Astrocyte of the spinal cord (primary cell): ENCODE data around the gene ZNF391.

Experiments used
- DNase-seq: peaks from one replicate; pipeline ENCODE4 v3.0.0; 2011; ENCODE audit warnings: low read depth, low spot score
- H3K4me3 ChIP-seq: 2 replicates; pipeline ENCODE4 v1.5.1; 2011; ENCODE audit warnings: low read depth, mild to moderate bottlenecking, low read length, moderate library complexity
- CTCF ChIP-seq: IDR thresholded peaks from 2 replicates; pipeline ENCODE4 v1.5.1; 2012; ENCODE audit warnings: low read depth, mild to moderate bottlenecking, low read length, inconsistent platforms
- in situ Hi-C: cut with HindIII; loops from 2 replicates; pipeline ENCODE4 v1.10.0; 2017; ENCODE audit warnings: low sequenced_read_pairs

Gene ZNF391

DNA sequence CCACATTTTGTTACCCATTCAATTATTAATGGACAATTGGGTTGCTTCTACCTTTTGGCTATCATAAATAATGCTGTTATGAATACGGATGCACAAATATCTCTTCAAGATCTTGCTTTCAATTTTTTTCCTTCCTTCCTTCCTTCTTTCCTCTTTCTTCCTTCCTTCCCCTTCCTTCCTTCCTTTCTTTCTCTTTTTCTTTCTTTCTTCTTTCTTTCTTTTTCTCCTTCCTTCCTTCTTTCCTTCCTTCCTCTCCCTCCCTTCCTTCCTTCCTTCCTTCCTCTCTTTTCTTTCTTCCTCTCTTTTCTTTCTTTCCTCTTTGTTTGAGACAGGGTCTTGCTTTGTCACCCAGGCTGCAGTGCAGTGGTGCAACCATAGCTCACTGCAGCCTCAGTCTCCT lies 45.2 kb downstream of the ZNF391 start:
- no peak for TF ChIP-seq CTCF
- no peak for DNase-seq
- in situ Hi-C loops = no loop called here
- H3K4me3 ChIP-seq = no peak overlapping the region

- no peak for DNase-seq
- in situ Hi-C loops = no loop called here
- no peak for TF ChIP-seq CTCF
- H3K4me3 ChIP-seq = no peak overlapping the region
These were observed 50.8 kb downstream of the ZNF391 start for GRCh38 chr6:27439371-27439770.

DNA sequence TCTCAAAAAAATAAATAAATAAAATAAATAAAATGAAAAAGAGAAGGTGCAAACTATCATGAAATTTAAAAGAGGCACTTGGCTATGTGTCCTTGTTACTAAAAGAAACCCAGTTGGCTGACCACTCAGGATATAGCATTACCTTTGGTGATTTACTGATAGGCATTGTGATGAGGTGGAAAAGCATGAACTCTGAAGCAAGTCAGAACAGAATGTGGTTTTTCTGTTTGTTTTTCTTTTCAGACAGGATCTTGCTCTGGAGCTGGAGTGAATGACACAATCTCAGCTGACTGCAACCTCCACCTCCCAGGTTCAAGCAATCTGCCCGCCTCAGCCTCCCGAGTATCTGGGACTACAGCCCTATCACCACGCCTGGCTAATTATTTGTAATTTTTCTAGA lies 52.4 kb downstream of the ZNF391 start:
- no peak overlapping the region for H3K4me3 ChIP-seq
- no peak for TF ChIP-seq CTCF
- DNase-seq = no peak
- in situ Hi-C loops = no loop called here

DNA sequence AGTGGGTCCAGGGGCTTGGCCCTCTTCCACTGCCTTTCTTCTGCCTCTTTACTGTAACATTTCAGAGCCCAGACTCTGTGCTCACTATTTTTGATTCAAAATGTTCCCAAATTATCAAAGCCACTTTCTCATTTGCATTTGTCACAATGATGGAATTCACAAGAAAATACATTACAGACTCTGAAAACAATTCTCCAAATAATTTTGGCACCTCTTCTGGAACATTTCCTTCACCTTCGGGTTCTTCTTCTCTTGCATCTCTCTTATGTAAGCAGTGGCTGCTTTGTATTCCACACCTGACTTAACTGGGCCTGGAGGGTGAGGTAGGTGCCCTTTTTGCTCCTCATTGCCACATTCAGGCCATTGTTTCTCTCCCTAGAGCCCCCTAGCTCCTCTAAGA lies 54.4 kb downstream of the ZNF391 start:
- no peak for TF ChIP-seq CTCF
- no peak overlapping the region for H3K4me3 ChIP-seq
- no peak for DNase-seq
- in situ Hi-C loops = no loop called here

DNA sequence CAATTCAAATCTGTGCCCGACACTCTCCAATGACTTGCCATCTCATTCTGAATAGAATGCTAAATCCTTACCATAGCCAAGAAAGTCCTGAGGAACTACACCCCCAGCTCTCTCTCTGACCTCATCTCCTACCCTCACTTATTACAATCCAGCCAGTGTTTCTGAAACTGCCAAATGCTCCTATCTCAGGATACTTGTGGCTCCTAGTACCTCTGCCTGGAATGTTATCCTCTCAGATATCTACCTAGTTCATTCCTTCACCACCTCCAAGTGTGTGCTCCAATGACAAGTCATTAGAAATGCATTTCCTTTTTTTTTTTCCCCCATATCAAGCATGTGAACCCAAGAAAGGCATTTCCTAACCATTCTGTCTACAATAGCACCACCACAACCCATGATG lies 59.9 kb downstream of the ZNF391 start:
- H3K4me3 ChIP-seq = no peak overlapping the region
- TF ChIP-seq CTCF = no peak
- DNase-seq = no peak
- in situ Hi-C loops = no loop called here

- no peak overlapping the region for H3K4me3 ChIP-seq
- in situ Hi-C loops = no loop called here
These were observed 63.3 kb downstream of the ZNF391 start for GRCh38 chr6:27451660-27452390.

More at GRCh38 chr6:27451660-27452390, 63.3 kb downstream of the ZNF391 start:
- TF ChIP-seq CTCF = no peak
- no peak for DNase-seq
